ENCODE measurements around the gene SIRT6.
"Not testable (repeated sequence)": the region's sequence is repeated elsewhere in the genome, so short reads cannot be mapped to it uniquely, and the experiment has no call there.

DNA sequence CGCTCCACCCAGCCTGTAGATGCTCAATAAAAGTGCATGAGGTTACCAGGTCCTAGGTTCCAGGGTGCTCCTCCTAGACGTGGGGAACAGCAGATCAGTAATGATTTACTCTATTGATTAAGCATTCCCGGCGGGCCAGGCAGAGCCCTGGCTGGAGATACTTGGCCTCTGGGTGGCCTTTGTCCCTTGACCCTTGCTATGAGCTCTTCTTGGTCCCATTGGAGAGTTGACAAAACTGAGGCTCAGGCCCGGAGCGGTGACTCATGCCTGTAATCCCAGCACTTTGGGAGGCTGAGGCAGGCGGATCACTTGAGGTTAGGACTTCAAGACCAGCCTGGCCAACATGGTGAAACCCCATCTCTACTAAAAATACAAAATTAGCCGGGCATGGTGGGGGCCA is 24.4 kb downstream of the SIRT6 start:
- TF ChIP-seq, protein P1, sequence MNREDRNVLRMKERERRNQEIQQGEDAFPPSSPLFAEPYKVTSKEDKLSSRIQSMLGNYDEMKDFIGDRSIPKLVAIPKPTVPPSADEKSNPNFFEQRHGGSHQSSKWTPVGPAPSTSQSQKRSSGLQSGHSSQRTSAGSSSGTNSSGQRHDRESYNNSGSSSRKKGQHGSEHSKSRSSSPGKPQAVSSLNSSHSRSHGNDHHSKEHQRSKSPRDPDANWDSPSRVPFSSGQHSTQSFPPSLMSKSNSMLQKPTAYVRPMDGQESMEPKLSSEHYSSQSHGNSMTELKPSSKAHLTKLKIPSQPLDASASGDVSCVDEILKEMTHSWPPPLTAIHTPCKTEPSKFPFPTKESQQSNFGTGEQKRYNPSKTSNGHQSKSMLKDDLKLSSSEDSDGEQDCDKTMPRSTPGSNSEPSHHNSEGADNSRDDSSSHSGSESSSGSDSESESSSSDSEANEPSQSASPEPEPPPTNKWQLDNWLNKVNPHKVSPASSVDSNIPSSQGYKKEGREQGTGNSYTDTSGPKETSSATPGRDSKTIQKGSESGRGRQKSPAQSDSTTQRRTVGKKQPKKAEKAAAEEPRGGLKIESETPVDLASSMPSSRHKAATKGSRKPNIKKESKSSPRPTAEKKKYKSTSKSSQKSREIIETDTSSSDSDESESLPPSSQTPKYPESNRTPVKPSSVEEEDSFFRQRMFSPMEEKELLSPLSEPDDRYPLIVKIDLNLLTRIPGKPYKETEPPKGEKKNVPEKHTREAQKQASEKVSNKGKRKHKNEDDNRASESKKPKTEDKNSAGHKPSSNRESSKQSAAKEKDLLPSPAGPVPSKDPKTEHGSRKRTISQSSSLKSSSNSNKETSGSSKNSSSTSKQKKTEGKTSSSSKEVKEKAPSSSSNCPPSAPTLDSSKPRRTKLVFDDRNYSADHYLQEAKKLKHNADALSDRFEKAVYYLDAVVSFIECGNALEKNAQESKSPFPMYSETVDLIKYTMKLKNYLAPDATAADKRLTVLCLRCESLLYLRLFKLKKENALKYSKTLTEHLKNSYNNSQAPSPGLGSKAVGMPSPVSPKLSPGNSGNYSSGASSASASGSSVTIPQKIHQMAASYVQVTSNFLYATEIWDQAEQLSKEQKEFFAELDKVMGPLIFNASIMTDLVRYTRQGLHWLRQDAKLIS (CRISPR knock-in tag; IDR thresholded peaks at IDR 0.05; ENCODE audit: borderline replicate concordance) = not testable (repeated sequence)
- TF ChIP-seq, protein P2, sequence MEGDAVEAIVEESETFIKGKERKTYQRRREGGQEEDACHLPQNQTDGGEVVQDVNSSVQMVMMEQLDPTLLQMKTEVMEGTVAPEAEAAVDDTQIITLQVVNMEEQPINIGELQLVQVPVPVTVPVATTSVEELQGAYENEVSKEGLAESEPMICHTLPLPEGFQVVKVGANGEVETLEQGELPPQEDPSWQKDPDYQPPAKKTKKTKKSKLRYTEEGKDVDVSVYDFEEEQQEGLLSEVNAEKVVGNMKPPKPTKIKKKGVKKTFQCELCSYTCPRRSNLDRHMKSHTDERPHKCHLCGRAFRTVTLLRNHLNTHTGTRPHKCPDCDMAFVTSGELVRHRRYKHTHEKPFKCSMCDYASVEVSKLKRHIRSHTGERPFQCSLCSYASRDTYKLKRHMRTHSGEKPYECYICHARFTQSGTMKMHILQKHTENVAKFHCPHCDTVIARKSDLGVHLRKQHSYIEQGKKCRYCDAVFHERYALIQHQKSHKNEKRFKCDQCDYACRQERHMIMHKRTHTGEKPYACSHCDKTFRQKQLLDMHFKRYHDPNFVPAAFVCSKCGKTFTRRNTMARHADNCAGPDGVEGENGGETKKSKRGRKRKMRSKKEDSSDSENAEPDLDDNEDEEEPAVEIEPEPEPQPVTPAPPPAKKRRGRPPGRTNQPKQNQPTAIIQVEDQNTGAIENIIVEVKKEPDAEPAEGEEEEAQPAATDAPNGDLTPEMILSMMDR (IDR thresholded peaks at IDR 0.05) = not testable (repeated sequence)
- TF ChIP-seq, protein P3, sequence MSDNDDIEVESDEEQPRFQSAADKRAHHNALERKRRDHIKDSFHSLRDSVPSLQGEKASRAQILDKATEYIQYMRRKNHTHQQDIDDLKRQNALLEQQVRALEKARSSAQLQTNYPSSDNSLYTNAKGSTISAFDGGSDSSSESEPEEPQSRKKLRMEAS (CRISPR knock-in tag; IDR thresholded peaks at IDR 0.05) = not testable (repeated sequence)
- not testable (repeated sequence) for TF ChIP-seq GABPB1 (CRISPR knock-in tag; IDR thresholded peaks at IDR 0.05); ZNF263 (CRISPR knock-in tag; IDR thresholded peaks at IDR 0.05; ENCODE audit: low read depth)
- TF ChIP-seq, protein P4, sequence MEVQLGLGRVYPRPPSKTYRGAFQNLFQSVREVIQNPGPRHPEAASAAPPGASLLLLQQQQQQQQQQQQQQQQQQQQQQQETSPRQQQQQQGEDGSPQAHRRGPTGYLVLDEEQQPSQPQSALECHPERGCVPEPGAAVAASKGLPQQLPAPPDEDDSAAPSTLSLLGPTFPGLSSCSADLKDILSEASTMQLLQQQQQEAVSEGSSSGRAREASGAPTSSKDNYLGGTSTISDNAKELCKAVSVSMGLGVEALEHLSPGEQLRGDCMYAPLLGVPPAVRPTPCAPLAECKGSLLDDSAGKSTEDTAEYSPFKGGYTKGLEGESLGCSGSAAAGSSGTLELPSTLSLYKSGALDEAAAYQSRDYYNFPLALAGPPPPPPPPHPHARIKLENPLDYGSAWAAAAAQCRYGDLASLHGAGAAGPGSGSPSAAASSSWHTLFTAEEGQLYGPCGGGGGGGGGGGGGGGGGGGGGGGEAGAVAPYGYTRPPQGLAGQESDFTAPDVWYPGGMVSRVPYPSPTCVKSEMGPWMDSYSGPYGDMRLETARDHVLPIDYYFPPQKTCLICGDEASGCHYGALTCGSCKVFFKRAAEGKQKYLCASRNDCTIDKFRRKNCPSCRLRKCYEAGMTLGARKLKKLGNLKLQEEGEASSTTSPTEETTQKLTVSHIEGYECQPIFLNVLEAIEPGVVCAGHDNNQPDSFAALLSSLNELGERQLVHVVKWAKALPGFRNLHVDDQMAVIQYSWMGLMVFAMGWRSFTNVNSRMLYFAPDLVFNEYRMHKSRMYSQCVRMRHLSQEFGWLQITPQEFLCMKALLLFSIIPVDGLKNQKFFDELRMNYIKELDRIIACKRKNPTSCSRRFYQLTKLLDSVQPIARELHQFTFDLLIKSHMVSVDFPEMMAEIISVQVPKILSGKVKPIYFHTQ (CRISPR knock-in tag; IDR thresholded peaks at IDR 0.05) = not testable (repeated sequence)
- TF ChIP-seq, protein P5, sequence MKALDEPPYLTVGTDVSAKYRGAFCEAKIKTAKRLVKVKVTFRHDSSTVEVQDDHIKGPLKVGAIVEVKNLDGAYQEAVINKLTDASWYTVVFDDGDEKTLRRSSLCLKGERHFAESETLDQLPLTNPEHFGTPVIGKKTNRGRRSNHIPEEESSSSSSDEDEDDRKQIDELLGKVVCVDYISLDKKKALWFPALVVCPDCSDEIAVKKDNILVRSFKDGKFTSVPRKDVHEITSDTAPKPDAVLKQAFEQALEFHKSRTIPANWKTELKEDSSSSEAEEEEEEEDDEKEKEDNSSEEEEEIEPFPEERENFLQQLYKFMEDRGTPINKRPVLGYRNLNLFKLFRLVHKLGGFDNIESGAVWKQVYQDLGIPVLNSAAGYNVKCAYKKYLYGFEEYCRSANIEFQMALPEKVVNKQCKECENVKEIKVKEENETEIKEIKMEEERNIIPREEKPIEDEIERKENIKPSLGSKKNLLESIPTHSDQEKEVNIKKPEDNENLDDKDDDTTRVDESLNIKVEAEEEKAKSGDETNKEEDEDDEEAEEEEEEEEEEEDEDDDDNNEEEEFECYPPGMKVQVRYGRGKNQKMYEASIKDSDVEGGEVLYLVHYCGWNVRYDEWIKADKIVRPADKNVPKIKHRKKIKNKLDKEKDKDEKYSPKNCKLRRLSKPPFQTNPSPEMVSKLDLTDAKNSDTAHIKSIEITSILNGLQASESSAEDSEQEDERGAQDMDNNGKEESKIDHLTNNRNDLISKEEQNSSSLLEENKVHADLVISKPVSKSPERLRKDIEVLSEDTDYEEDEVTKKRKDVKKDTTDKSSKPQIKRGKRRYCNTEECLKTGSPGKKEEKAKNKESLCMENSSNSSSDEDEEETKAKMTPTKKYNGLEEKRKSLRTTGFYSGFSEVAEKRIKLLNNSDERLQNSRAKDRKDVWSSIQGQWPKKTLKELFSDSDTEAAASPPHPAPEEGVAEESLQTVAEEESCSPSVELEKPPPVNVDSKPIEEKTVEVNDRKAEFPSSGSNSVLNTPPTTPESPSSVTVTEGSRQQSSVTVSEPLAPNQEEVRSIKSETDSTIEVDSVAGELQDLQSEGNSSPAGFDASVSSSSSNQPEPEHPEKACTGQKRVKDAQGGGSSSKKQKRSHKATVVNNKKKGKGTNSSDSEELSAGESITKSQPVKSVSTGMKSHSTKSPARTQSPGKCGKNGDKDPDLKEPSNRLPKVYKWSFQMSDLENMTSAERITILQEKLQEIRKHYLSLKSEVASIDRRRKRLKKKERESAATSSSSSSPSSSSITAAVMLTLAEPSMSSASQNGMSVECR (CRISPR knock-in tag; IDR thresholded peaks at IDR 0.05; ENCODE audit: borderline replicate concordance) = not testable (repeated sequence)
- TF ChIP-seq, protein P6, sequence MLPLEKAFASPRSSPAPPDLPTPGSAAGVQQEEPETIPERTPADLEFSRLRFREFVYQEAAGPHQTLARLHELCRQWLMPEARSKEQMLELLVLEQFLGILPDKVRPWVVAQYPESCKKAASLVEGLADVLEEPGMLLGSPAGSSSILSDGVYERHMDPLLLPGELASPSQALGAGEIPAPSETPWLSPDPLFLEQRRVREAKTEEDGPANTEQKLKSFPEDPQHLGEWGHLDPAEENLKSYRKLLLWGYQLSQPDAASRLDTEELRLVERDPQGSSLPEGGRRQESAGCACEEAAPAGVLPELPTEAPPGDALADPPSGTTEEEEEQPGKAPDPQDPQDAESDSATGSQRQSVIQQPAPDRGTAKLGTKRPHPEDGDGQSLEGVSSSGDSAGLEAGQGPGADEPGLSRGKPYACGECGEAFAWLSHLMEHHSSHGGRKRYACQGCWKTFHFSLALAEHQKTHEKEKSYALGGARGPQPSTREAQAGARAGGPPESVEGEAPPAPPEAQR (CRISPR knock-in tag; IDR thresholded peaks at IDR 0.05) = not testable (repeated sequence)

All from WTC11 (cell line).